ENCODE results near the gene RETN. TPM values are rescaled to one million over a fixed set of nuclear protein-coding genes. Genes with fewer than 3 reads are reported as not detected.

Gene RETN
- total and polyA plus RNA-seq, 2 donors from 2014 or later: 1.1 TPM; not detected in 1

DNA sequence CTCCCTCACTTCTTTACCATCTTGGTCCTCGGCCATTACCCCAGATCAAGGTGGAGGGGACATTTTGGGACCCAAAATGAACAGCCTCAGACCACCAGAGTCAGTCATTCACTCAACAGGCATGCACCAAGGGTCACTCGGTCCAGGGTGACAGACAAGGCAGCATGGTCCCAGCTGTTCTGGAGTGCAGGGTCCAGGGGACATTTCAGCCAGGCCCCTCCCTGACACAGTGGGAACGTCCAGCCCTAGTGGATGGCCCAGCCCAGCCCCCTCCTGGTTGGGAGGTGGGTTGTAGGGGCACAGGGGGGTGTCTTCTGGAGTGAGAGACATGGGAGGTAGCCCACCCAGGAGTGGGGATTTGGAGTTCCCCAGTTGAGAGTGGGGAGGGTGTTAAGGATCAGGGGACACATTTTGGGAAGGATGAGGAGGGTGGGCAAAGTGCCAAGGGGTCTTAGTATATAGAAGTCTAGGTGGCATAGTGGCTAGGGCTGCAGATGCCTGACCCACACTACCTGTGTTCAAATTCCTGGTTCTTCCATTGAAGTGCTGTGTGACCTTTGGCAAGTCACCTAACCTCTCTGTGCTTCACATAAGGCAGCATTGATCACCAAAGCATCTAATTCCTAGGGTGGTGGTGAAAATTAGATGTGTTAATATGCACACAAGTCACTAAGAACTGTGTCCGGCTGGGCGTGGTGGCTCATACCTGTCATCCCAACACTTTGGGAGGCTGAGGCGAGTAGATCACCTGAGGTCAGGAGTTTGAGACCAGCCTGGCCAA lies 35.6 kb downstream of the RETN start:
- no peaks in the 10 kb centered on the region for H3K27me3 ChIP-seq (ENCODE audit: control insufficient read depth, insufficient read depth, low read length)
- no peak overlapping the region for H3K27ac ChIP-seq (ENCODE audit: low read depth in 2 of 2, low read length in 2 of 2)
- no peaks in the 10 kb centered on the region for H3K4me1 ChIP-seq (ENCODE audit: control insufficient read depth in 2 of 3, insufficient read depth in 2 of 3, low read depth in 1 of 3, low read length in 3 of 3)
- no peaks in the 10 kb centered on the region for H3K9me3 ChIP-seq (ENCODE audit: control insufficient read depth in 2 of 3, insufficient read depth in 1 of 3, low read length in 3 of 3)
- FAIRE-seq (no peak), DNase-seq (no peak)
- intact Hi-C loops (cut with DNase I): no loop called here
- no peak overlapping the region for H3K4me3 ChIP-seq (ENCODE audit: low read length in 3 of 3)
- TF ChIP-seq CTCF (IDR thresholded peaks at IDR 0.05; ENCODE audit: borderline replicate concordance, extremely low read depth, insufficient read depth): no peak
- H3K9ac ChIP-seq (ENCODE audit: low read length in 3 of 3): no peak overlapping the region
- no peaks in the 10 kb centered on the region for H3K36me3 ChIP-seq (ENCODE audit: control insufficient read depth in 2 of 3, insufficient read depth in 3 of 3, low read length in 3 of 3)

- no peaks in the 10 kb centered on the region for H3K4me1 ChIP-seq (ENCODE audit: control insufficient read depth in 2 of 3, insufficient read depth in 2 of 3, low read depth in 1 of 3, low read length in 3 of 3)
- no peaks in the 10 kb centered on the region for H3K9me3 ChIP-seq (ENCODE audit: control insufficient read depth in 2 of 3, insufficient read depth in 1 of 3, low read length in 3 of 3)
- no peak for FAIRE-seq
- no peaks in the 10 kb centered on the region for H3K27me3 ChIP-seq (ENCODE audit: control insufficient read depth, insufficient read depth, low read length)
- no peak for TF ChIP-seq CTCF (IDR thresholded peaks at IDR 0.05; ENCODE audit: borderline replicate concordance, extremely low read depth, insufficient read depth)
- no peak overlapping the region for H3K9ac ChIP-seq (ENCODE audit: low read length in 3 of 3)
- no peak for DNase-seq
- H3K4me3 ChIP-seq (ENCODE audit: low read length in 3 of 3): no peak overlapping the region
- intact Hi-C loops (cut with DNase I): no loop called here
- no peaks in the 10 kb centered on the region for H3K36me3 ChIP-seq (ENCODE audit: control insufficient read depth in 2 of 3, insufficient read depth in 3 of 3, low read length in 3 of 3)
- no peak overlapping the region for H3K27ac ChIP-seq (ENCODE audit: low read depth in 2 of 2, low read length in 2 of 2)
These were observed 36.7 kb downstream of the RETN start for GRCh38 chr19:7705387-7706187.

- DNase-seq: no peak
- no peak for FAIRE-seq
- no peaks in the 10 kb centered on the region for H3K4me1 ChIP-seq (ENCODE audit: control insufficient read depth in 2 of 3, insufficient read depth in 2 of 3, low read depth in 1 of 3, low read length in 3 of 3)
- no peak for TF ChIP-seq CTCF (IDR thresholded peaks at IDR 0.05; ENCODE audit: borderline replicate concordance, extremely low read depth, insufficient read depth)
- no peak overlapping the region for H3K27ac ChIP-seq (ENCODE audit: low read depth in 2 of 2, low read length in 2 of 2)
- intact Hi-C loops (cut with DNase I): no loop called here
- no peaks in the 10 kb centered on the region for H3K9me3 ChIP-seq (ENCODE audit: control insufficient read depth in 2 of 3, insufficient read depth in 1 of 3, low read length in 3 of 3)
- H3K27me3 ChIP-seq (ENCODE audit: control insufficient read depth, insufficient read depth, low read length): no peaks in the 10 kb centered on the region
- no peak overlapping the region for H3K9ac ChIP-seq (ENCODE audit: low read length in 3 of 3)
- no peaks in the 10 kb centered on the region for H3K36me3 ChIP-seq (ENCODE audit: control insufficient read depth in 2 of 3, insufficient read depth in 3 of 3, low read length in 3 of 3)
- H3K4me3 ChIP-seq (ENCODE audit: low read length in 3 of 3): no peak overlapping the region
These were observed 37.5 kb downstream of the RETN start for GRCh38 chr19:7706188-7706954.
